Colonic mucosa (tissue), 4 donors: ENCODE measurements around the gene GAS2L1. TPM values are rescaled to one million over a fixed set of nuclear protein-coding genes. Genes with fewer than 3 reads are reported as not detected.

Experiments used
- DNase-seq: peaks from one replicate; pipeline ENCODE4 v3.0.0-alpha.2; 2020
- H3K27ac ChIP-seq: fragments of 200-600 bp; one replicate; pipeline ENCODE4 v1.8.0; 2021
- H3K27me3 ChIP-seq: fragments of 200-600 bp; one replicate; pipeline ENCODE4 v1.8.0; 2021
- H3K36me3 ChIP-seq: fragments of 200-600 bp; one replicate; pipeline ENCODE4 v1.8.0; 2021
- H3K4me1 ChIP-seq: fragments of 200-600 bp; one replicate; pipeline ENCODE4 v1.8.0; 2021; ENCODE audit warnings: mild to moderate bottlenecking
- H3K4me3 ChIP-seq: fragments of 200-600 bp; one replicate; pipeline ENCODE4 v1.8.0; 2021
- H3K9ac ChIP-seq, 2 donors: one replicate each; pipeline ENCODE4 v1.7.0; 2013; ENCODE audit warnings: control low read depth in 2 of 2, low read depth in 2 of 2, low read length in 2 of 2
- H3K9me3 ChIP-seq: fragments of 200-600 bp; one replicate; pipeline ENCODE4 v1.8.0; 2021
- intact Hi-C: fragments of 100-400 bp; cut with DNase I; formaldehyde crosslinking; loops from one replicate; pipeline ENCODE4 v1.14.1; 2022
- total RNA-seq, 2 donors: library from RNA; stranded (reverse); fragmentation: NEBNext Ultra II Directional in 1 of 2; extraction: Animal tissue kit (Norgen Biotek cat#: 25700) in 1 of 2; gene quantifications; one replicate each; pipeline ENCODE4 v1.2.1, GENCODE V29; 2021
- TF ChIP-seq, protein P1 (sequence below): fragments of 200-600 bp; IDR thresholded peaks from one replicate; pipeline ENCODE4 v1.8.0; 2022; ENCODE audit warnings: antibody characterized with exemption, mild to moderate bottlenecking
- donor health status: healthy.
- donor health status: DM: no; HTN: no; CAD: no.
- donor health status: DM: no; HTN: no; CAD: no.

GAS2L1 gene
- total RNA-seq, 2 donors from 2014 or later: 16.6 to 41.1 TPM

DNA sequence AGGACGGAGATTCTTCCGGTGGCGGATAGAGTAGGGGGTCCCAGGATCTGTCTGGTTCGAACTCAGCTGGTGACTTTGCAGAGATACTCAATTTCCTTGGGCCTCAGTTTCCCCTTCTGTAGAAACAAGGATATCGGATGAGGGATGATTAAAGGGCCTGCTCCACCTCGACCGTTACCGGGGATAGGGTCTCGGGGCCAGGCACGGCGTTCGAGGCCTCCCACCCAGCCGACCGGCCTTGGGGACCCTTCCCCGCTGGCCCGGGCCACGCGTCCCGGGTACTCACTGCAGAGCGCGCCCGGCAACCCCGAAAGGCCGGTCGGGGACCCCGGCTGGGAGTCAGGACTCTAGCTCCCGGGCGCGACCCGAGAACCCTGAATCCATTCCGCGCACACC lies 39.0 kb upstream of the GAS2L1 start:
- peaks cover 4% of the 10 kb centered on the region for H3K36me3 ChIP-seq
- H3K4me1 ChIP-seq: peaks cover 28% of the 10 kb centered on the region
- intact Hi-C loops: no loop called here
- DNase-seq: peak; percentile 33
- H3K4me3 ChIP-seq: peak overlapping the region; percentile 99
- peak overlapping the region; percentile 95 for H3K27ac ChIP-seq
- peak overlapping the region; percentile 95 to 98 for H3K9ac ChIP-seq
- no peaks in the 10 kb centered on the region for H3K27me3 ChIP-seq
- no peaks in the 10 kb centered on the region for H3K9me3 ChIP-seq
- TF ChIP-seq, protein P1, sequence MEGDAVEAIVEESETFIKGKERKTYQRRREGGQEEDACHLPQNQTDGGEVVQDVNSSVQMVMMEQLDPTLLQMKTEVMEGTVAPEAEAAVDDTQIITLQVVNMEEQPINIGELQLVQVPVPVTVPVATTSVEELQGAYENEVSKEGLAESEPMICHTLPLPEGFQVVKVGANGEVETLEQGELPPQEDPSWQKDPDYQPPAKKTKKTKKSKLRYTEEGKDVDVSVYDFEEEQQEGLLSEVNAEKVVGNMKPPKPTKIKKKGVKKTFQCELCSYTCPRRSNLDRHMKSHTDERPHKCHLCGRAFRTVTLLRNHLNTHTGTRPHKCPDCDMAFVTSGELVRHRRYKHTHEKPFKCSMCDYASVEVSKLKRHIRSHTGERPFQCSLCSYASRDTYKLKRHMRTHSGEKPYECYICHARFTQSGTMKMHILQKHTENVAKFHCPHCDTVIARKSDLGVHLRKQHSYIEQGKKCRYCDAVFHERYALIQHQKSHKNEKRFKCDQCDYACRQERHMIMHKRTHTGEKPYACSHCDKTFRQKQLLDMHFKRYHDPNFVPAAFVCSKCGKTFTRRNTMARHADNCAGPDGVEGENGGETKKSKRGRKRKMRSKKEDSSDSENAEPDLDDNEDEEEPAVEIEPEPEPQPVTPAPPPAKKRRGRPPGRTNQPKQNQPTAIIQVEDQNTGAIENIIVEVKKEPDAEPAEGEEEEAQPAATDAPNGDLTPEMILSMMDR: no peak

DNA sequence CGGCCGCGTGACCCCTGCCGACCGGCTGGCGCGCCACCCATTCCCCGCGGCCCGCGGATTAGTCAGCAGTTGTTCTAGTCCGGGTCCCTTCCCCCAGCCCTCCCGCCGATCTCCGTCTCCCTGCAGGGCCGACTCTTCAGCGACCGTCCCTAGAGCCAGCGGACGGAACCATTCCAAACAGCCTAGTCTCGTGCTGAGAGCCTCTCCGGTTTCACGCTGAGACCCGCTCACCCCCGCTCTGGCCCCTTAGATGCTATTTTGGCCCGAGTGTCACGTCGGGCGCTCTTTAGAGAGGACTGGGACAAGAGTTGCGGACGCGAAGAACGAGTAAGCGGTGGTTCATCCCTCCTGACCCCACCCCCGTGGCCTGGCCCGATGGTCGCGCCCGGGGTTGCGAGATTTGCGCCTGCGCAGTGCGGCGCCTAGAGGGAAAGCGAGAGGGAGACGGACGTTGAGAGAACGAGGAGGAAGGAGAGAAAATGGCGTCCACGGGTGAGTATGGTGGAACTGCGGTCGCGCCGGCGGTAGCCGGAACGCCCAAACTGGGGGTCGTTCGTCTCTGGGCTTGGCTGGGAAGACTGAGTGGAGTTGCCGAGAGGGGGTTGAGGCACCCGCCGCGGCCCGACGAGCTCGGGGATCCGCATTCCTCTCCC lies 38.5 kb upstream of the GAS2L1 start, which contains the start of the genes EWSR1 and RHBDD3:
Gene EWSR1, plus strand, starts transcription at position 411 of the 653 bp plus-strand sequence. Its CDS starts 69 bp downstream, at position 480.
Gene RHBDD3, minus strand, starts transcription at position 124 of the 653 bp plus-strand sequence. CDS start 2,355 bp downstream, outside the sequence.
- peak; percentile 97 for DNase-seq
- Histone ChIP-seq H3K9ac (peak within 1 kb of the TSS; percentile 95 to 98), H3K4me1 (peaks cover 28% of the 10 kb centered on the region), H3K27ac (peak within 1 kb of the TSS; percentile 95), H3K36me3 (peaks cover 4% of the 10 kb centered on the region), H3K4me3 (peak within 1 kb of the TSS; percentile 99), H3K27me3 (no peaks in the 10 kb centered on the region), H3K9me3 (no peaks in the 10 kb centered on the region)
- intact Hi-C loops: no loop called here
- TF ChIP-seq, protein P1: no peak

DNA sequence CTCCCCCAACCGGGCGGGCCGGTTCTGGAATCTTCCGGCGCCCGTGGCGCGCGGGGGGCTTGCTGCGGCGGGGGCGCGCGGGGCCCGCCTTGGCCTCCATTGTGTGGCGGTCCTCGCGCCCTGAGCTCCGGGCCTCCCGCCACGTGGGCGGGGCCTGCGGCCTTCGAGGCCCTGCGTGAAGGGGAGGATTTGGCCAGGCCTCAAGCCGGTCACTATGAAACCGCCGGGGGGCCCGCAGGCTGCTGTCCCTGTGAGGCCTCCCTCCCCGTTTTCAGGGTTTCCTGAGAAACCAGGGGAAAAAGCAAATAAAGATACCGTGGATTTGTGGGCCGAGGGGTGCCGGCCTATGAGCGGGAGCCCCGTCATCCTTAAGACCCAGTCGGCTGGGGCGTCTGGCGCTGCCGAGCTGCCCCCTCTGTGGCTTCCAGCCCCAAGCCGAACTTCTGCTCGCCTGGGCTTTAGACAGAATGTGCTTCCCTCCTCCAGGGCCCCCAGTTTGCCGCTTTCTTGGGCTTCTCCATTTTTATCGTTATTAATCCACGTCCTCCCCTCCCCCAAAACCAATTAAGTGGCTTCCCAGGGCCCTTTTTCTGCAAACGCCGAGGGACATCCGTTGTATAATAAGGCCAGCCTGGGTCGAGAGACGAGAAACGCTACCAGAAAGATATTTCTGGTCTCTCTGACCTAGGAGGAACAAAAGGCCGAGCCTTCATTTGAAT lies 37.8 kb upstream of the GAS2L1 start:
- Histone ChIP-seq H3K27me3 (no peaks in the 10 kb centered on the region), H3K9me3 (no peaks in the 10 kb centered on the region), H3K36me3 (peaks cover 4% of the 10 kb centered on the region), H3K9ac (peak overlapping the region; percentile 95 to 98), H3K27ac (peak overlapping the region; percentile 95), H3K4me3 (peak overlapping the region; percentile 99), H3K4me1 (peaks cover 28% of the 10 kb centered on the region)
- no peak for DNase-seq
- intact Hi-C loops: no loop called here
- TF ChIP-seq, protein P1: no peak

DNA sequence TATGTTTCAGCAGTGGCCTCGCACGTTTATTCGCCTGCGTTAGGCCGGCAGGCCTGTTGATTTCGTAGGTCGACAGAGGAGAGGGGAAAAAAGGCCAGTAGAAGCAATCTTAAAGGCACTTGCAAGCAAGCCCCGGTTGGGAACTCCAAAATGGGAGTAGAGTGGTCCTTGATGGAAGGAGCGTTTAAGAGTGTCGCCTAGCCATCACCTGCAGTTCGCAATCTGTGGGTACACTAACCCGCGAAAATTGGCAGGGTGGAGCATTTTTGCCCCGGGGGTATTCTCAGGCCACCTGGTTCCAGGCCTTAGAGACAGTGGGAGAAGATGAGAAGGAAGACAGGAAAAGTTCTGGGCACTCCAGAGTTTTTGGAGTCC lies 37.2 kb upstream of the GAS2L1 start:
- DNase-seq: peak; percentile 30

More for the DNA sequence above, 37.2 kb upstream of the GAS2L1 start:
- Histone ChIP-seq H3K27me3 (no peaks in the 10 kb centered on the region), H3K9ac (peak overlapping the region; percentile 95 to 98), H3K4me3 (peak overlapping the region; percentile 99), H3K4me1 (peaks cover 28% of the 10 kb centered on the region), H3K9me3 (no peaks in the 10 kb centered on the region), H3K27ac (peak overlapping the region; percentile 95), H3K36me3 (peaks cover 4% of the 10 kb centered on the region)
- TF ChIP-seq, protein P1: no peak
- intact Hi-C loops: no loop called here
